HL-60 (cell line): ENCODE data around the gene BMERB1.

Source experiments
- CTCF ChIP-seq: IDR thresholded peaks from one replicate; pipeline ENCODE4 v1.5.1; 2011; ENCODE audit warnings: low read length, control low read depth, inconsistent platforms; ENCODE audit not compliant: insufficient read depth
- POLR2AphosphoS5 ChIP-seq: IDR thresholded peaks from 2 replicates; pipeline ENCODE4 v1.6.1; 2012; ENCODE audit warnings: low read depth
- REST ChIP-seq: IDR thresholded peaks from 2 replicates; pipeline ENCODE4 v1.6.1; 2012; ENCODE audit warnings: low read depth; ENCODE audit not compliant: insufficient replicate concordance

GRCh38 chr16:15507959-15508627 is 73.7 kb downstream of the BMERB1 start:
- TF ChIP-seq CTCF (no peak), REST (no peak), POLR2AphosphoS5 (no peak)
